Uterus (tissue), 2 donors: ENCODE results near the gene TRIP11.

Source experiments
- POLR2A ChIP-seq, 2 donors: fragments of 450-650 bp; IDR thresholded peaks; one replicate each; pipeline ENCODE4 v1.6.1; 2016; ENCODE audit warnings: antibody characterized with exemption in 2 of 2, mild to moderate bottlenecking in 1 of 2, moderate library complexity in 1 of 2
- TF ChIP-seq, protein P1 (sequence below), 4 experiments: fragments of 200-600 bp in 2 of 4; fragments of 450-650 bp in 2 of 4; sonication (generic) in 2 of 4; IDR thresholded peaks; one replicate each; pipeline ENCODE4 v1.5.1; 2016 to 2019; ENCODE audit warnings: antibody characterized with exemption in 4 of 4, mild to moderate bottlenecking in 2 of 4, moderate library complexity in 1 of 4

GRCh38 chr14:91964724-91965123 lies 75.1 kb downstream of the TRIP11 start:
- TF ChIP-seq, protein P1, sequence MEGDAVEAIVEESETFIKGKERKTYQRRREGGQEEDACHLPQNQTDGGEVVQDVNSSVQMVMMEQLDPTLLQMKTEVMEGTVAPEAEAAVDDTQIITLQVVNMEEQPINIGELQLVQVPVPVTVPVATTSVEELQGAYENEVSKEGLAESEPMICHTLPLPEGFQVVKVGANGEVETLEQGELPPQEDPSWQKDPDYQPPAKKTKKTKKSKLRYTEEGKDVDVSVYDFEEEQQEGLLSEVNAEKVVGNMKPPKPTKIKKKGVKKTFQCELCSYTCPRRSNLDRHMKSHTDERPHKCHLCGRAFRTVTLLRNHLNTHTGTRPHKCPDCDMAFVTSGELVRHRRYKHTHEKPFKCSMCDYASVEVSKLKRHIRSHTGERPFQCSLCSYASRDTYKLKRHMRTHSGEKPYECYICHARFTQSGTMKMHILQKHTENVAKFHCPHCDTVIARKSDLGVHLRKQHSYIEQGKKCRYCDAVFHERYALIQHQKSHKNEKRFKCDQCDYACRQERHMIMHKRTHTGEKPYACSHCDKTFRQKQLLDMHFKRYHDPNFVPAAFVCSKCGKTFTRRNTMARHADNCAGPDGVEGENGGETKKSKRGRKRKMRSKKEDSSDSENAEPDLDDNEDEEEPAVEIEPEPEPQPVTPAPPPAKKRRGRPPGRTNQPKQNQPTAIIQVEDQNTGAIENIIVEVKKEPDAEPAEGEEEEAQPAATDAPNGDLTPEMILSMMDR (IDR thresholded peaks at IDR 0.05) = no peak
- TF ChIP-seq POLR2A (IDR thresholded peaks at IDR 0.05) = no peak
